Right forelimb (tissue), 1 donor: Measurements from ENCODE around the gene HFM1.
"Not testable (repeated sequence)": the region's sequence is repeated elsewhere in the genome, so short reads cannot be mapped to it uniquely, and the experiment has no call there.

Experiments
- DNase-seq: peaks from one replicate; pipeline ENCODE4 v3.0.0-alpha.2; 2018

The HFM1 gene

DNA sequence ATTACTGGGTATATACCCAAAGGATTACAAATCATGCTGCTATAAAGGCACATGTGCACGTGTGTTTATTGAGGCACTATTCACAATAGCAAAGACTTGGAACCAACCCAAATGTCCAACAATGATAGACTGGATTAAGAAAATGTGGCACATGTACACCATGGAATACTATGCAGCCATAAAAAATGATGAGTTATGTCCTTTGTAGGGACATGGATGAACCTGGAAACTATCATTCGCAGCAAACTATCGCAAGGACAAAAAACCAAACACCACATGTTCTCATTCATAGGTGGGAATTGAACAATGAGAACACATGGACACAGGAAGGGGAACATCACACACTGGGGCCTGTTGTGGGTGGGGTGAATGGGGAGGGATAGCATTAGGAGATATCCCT, 32.4 kb downstream of the HFM1 start:
- not testable (repeated sequence) for DNase-seq

DNA sequence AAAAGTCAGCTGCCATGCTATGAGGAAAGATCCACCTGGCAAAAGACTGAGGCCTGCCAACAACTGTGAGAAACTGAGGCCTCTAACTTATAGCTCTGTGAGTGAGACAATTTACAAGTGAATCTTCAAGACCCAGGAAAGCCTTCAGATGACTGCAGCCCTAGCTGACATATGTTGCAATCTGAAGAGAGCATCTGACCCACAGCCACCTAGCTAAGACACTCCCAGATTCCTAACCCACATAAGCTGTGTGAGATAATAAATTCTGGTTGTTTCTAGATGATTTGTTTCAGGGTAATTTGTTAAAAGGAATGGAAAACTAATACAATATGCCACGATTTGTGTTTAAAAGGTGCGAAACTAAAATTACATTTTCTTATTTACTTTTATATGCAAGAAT, 55.1 kb downstream of the HFM1 start:
- no peak for DNase-seq

- DNase-seq, result no peak
These were observed 57.8 kb downstream of the HFM1 start for GRCh38 chr1:91346824-91347223.

DNA sequence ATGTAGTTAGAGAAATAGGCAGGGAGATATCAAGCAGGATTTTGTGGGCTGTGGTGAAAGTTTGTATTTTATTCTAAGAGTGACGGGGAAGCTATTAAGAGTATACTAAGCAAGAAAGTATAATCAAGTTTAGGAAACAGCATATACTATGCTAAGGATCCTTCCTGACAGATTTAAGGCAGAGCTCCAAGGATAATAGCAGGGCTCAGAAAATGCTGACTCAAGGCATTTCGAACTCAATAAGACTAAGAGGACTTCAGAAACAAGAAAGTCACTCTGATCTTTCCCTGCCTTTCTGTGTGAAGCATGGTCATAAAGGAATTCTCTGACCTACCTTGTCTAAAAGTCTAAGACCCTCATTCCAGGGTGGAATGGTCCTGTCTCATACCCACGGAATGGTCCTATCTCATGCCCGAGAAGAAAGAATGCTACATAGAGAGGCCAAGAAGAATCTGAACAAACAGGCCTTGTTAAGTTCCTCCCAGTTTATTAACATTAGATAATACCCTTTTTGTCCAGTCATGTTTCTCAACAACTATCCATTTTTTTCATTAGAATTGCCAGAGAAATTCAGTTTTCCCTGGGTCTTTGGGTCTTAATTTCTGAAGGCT, 59.1 kb downstream of the HFM1 start:
- no peak for DNase-seq

DNA sequence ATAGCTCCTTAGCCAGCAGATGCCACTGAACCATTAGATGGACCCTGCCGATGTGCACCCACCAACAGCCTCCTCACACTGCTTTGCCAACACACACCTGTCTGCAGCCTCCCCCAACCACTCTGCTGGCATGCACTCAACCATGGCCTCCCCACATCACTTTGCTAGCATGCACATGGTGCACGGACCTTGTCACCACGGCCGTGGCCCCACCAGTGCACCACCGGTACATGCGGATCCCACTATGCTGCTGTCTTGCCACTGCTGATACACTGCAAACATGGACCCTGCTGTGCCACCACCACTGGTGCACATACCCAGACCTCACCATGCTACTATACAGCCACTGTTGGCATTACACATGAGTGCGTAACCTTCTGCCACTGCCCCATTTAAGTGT, 66.1 kb downstream of the HFM1 start:
- DNase-seq, result no peak

GRCh38 chr1:91335603-91336002, 69.0 kb downstream of the HFM1 start:
- DNase-seq, result no peak

- no peak for DNase-seq
These were observed 69.8 kb downstream of the HFM1 start for GRCh38 chr1:91334856-91335255.

- DNase-seq, result no peak
These were observed 79.2 kb downstream of the HFM1 start for GRCh38 chr1:91325456-91325855.

- no peak for DNase-seq
These were observed 90.0 kb downstream of the HFM1 start for GRCh38 chr1:91314643-91315042.

DNA sequence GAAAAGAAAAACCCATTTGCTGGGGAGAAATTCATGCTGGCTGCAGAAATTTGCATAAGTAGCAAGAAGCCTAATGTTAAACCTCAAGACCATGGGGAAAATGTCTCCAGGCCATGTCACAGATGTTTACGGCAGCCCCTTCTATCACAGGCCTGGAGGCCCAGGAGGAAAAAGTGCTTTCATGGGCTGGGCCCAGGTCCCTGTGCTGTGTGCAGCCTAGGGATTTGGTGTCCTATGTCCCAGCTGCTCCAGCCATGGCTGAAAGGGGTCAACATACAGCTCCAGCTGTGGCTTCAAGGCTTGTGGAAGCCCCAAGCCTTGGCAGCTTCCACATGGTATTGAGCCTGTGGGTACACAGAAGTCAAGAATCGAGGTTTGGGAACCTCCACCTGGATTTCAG, 93.0 kb downstream of the HFM1 start:
- DNase-seq, result no peak

DNA sequence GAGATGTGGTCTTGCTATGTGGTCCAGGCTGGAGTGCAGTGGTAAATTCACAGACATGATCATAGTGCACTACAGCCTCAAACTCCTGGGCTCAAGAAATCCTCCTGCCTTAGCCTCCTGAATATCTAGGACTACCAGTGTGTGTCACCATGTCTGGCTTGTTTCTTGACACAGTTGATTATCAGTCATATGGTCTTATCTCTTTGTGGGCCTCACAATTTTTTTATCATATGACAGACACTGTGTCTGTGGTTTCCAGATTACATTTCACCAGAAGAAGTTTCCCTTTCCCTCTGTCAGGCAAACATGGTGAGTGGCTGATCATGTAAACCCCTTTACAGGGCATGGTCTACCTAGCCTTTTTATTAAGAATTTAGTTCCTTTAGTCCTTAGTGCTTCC, 96.1 kb downstream of the HFM1 start:
- no peak for DNase-seq

- DNase-seq, result no peak
These were observed 96.7 kb downstream of the HFM1 start for GRCh38 chr1:91307784-91308409.

DNA sequence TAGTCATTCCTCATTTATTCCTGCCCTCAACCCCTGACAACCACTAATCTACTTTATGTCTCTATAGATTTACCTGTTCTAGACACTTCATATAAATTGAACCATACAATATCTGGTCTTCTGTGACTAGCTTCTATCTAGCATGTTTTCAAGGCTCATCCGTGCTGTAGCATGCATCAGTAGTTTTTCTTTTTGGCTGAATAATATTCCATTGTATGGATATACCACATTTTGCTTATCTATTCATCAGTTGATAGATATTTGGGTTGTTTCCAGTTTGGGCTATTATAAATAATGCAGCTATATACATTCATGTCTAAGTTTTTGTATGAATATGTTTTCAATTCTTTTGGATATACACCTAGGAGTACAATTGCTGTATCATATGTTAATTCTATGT, 101.5 kb downstream of the HFM1 start:
- DNase-seq, result no peak

GRCh38 chr1:91288843-91289553, 115.6 kb downstream of the HFM1 start:
- not testable (repeated sequence) for DNase-seq

DNA sequence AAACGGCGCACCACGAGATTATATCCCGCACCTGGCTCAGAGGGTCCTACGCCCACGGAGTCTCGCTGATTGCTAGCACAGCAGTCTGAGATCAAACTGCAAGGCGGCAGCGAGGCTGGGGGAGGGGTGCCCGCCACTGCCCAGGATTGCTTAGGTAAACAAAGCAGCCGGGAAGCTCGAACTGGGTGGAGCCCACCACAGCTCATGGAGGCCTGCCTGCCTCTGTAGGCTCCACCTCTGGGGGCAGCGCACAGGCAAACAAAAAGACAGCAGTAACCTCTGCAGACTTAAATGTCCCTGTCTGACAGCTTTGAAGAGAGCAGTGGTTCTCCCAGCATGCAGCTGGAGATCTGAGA, 117.7 kb downstream of the HFM1 start:
- DNase-seq, result not testable (repeated sequence)

- not testable (repeated sequence) for DNase-seq
These were observed 118.2 kb downstream of the HFM1 start for GRCh38 chr1:91286259-91286961.

DNA sequence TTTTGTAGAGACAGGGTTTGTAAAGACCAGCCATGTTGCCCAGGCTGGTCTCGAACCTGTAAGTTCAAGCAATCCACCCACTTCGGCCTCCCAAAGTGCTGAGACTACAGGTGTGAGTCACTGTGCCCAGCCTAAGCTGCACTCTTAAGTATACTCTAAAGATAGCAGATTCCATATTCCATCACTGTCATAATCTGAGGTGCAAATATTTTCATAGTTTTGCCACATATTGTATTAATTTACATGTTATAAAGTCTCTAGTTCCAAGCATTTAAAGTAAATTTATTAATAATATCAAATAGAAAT, 121.3 kb downstream of the HFM1 start:
- no peak for DNase-seq

GRCh38 chr1:91282695-91283420, 121.8 kb downstream of the HFM1 start:
- peak; percentile 66 for DNase-seq

- no peak for DNase-seq
These were observed 122.9 kb downstream of the HFM1 start for GRCh38 chr1:91281782-91282181.

DNA sequence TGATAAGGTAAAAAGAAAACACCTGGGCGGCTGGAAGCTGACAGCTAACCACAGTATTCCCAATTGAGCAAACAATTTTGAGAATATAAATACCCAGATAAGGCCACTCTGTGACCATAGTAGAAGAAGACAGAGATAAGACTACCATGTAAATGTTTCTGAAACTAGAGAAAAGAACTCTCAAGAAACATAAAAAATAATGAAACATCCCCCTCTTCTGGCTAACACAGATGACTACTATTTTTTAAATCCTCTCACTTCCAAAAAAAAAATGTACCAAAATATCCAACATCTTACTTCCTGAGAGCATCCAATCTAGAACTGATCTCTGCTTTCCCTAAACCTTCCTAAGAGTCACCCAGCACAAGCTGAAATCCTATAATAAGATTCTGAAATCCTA, 125.9 kb downstream of the HFM1 start:
- no peak for DNase-seq

- DNase-seq, result no peak
These were observed 130.8 kb downstream of the HFM1 start for GRCh38 chr1:91273875-91274274.

DNA sequence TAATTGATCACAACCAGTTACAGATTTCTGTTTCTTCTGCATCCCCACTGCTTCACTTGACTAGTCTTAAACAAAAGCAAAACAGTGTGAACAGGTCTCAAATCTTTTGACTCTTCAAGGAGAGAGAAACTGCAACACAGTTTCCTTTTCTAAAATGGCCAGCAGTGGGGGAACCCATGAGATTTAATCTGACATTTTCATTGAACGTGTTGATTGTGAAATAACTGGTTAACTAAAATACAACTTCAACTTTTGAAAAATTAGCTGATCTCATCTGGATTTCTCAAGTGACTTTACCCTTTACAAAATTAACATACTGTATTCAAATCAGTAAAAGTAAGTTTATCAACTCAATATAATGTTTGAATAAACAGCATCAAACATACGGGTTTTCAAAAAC, 143.0 kb downstream of the HFM1 start:
- no peak for DNase-seq

DNA sequence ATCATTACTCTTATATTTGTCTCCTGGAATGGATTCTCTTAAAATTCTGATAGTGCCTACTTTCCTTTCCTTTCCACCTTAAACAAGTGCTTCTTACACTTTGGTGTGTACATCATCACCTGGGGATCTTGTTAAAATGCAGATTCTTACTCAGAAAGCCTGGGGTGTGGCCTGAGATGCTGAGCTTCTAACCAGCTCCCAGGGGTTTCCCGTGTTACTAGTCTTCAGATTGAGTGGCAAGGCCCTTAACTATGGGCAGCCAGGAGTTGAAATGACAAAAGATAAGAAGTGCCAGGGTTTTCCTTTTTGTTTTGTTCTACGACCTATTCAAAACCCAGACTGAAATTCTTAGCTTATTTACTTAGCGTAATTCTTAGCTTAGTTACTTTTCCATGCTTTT, 159.2 kb downstream of the HFM1 start:
- DNase-seq, result no peak
